ENCODE results near the gene UCMA. TPM values are rescaled to one million over a fixed set of nuclear protein-coding genes. Genes with fewer than 3 reads are reported as not detected.

The UCMA gene
- polyA plus RNA-seq, 10 donors: 0.16 to 1.7 (median 0.96) TPM; not detected in 1

DNA sequence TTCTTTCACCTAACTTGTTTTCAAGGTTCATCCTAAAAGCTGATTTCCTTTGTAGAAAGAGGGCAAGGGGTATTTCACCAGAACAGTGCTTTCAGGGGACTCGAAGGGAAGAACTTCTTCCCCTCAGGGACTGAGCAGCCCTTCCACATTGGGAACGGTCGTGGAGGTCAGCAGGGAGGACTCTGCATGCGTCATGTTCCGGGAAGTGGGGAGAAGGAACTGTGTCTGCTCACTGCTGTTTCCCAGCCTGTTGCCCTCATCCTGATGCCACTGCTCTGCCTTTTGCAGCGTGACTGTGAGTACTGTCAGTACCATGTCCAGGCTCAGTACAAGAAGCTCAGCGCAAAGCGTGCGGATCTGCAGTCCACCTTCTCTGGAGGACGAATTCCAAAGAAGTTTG, 45.6 kb downstream of the UCMA start:
- no peak for DNase-seq

DNA sequence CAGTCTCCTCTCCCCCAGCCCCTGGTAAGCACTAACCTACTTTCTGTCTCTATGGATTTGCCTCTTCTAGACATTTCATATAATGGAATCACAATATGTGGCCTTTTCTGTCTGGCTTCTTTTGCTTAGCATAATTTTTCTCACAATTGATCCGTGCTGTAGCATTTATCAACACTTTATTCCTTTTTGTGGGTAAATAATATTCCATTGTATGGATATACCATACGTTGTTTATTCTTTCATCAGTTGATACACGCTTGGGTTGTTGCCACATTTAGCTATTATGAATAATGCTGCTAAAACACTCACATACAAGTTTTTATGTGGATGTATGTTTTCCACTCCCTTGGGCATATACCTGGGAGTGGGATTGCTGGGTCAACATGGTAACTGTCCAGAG, 47.0 kb downstream of the UCMA start:
- DNase-seq: no peak

DNA sequence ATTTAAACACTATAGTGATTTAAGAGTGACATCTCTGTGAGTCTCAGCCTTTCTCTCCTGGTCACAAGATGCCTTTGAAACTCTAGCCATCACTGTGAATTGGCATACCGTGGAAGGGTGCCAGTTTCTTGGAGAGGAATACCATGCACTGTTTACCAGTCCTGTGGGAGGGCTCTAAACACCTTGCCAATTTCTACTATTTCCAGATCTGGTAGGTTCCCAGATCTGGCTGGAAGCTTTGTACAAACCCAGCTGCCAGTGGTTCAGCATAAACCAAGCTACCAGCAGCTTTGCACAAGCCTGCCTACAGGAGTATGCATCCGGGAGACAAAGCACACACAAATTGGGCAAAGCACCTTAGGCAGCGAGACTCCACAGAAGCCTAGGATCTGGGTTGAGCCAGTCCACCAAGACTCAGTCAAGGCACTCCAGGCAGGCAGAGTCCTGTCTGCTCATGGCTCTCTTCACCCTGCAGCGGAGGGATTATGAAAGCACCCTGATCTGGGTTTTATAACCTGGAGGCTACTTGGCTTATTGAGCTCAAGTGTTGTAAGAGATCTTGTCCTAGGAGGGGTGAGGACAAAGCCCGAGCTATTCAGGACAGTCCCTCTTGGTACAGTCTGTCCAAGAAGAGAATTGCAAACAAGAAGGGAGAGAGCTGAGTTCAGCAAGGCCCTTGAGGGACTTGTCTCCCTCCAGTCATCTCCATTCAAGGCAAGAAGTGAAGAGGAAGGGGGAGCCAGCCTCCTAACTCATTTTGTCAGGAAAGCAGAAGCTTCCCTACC, 49.3 kb downstream of the UCMA start:
- DNase-seq: no peak

DNA sequence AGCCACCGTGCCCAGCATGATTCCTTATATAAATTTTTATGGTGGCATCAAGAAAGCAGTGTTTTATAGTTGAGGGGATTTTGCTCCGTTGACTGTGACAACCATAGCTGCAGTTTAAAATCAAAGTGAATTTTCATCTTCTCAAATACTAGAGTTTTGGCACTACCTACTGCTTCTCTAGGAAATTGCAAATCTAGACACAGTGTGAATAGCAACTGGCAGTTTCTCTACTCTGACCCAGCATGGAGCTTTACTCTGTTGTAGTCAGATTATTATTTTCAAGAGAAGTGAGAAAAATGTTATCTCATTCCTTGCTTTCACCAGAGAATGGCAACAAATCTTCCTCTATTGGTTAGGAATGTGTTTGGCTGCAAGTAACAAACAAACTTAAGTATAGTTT, 49.9 kb downstream of the UCMA start:
- no peak for DNase-seq

DNA sequence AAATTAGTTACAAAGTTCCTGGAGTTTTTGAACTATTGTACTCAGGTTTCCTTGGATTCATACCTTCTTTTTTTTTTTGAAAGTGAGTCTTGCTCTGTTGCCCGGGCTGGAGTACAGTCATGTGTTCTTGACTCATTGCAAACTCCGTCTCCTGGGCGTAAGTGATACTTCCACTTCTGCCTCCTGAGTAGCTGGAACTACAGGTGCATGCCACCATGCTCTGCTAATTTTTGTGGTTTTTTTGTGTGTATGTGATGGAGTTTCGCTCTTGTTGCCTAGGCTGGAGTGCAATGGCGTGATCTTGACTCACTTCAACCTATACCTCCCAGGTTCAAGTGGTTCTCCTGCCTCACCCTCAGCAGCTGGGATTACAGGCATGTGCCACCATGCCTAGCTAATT, 50.5 kb downstream of the UCMA start:
- DNase-seq: no peak

DNA sequence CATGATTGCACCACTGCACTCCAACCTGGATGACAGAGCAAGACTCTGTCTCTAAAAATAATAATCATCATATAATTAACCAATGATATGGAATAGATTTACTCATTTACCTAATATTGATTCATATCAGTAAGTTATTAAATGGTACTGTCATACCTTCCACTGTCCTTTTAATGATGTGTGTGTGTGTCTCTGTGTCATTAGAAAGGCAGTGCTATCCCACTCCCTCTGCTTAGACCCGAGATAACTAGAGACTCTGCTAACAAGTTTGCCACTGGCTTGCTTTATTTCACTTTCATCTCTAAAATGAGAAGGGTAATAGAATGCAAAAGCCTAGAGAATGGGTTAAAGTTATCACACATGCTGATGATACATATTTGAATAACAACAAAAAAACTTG, 51.8 kb downstream of the UCMA start:
- no peak for DNase-seq

DNA sequence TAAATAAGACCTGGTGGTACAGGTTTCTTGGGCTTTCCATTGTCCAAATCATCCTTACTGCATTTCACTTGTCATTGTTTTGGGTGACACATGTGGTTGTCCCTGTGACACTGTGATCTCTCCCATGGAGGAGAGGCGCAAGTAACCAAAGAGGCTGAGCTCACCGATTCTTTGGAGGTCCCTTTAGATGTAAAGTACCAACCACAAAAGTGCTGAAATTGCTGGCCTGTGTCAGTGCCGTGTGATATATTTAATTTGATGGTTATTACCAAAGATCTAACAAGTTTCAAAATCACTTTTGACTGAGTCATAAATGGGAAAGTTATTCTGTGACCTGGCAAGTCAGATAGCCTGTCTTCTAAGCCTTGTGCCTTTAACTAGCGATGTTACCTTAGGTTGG, 53.4 kb downstream of the UCMA start:
- no peak for DNase-seq

DNA sequence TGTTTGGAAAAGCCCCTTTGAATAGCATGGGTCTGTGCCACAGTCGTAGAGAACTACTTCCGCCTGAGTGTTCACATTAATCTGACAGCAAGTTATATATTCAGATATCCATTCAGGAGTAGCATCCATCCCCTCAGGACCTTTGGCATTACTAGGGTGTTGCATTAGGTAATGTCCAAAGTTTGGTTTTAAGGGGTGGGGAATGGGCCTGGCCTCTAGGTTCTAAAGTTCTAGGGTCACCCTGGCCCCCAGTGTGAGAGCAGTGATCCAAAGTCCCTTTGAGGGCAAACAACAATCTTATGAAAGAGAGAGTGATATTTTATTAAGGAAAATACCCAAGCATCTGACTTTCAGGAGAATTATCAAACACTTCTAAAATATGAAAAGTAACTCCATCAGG, 60.6 kb downstream of the UCMA start:
- no peak for DNase-seq

Other genes starting within 250 kb of the UCMA start
- 10 to 100 TPM; 11.5 to 67.2 (median 17.5) TPM for gene CCDC3, start 232.7 kb downstream of the UCMA start, polyA plus RNA-seq (ENCODE audit: insufficient read length in 10 of 10)
- 10 to 100 TPM; 26.3 to 39.5 (median 31.1) TPM for gene OPTN, start 134.2 kb downstream of the UCMA start, polyA plus RNA-seq (ENCODE audit: insufficient read length in 10 of 10)
- gene MCM10, start 72.8 kb downstream of the UCMA start, polyA plus RNA-seq (ENCODE audit: insufficient read length in 10 of 10): 1 to 10 TPM; 3.0 to 8.1 (median 5.4) TPM
- 10 to 100 TPM; 26.7 to 51.5 (median 40.5) TPM for gene PHYH, start 65.7 kb upstream of the UCMA start, polyA plus RNA-seq (ENCODE audit: insufficient read length in 10 of 10)
- 10 to 100 TPM; 53.0 to 82.3 (median 60.0) TPM for gene SEPHS1, start 113.9 kb upstream of the UCMA start, polyA plus RNA-seq (ENCODE audit: insufficient read length in 10 of 10)

Measured in muscle of back (tissue), 11 donors.